Left cardiac atrium (tissue), 4 donors: Measurements from ENCODE around the gene SLC9A2. TPM values are rescaled to one million over a fixed set of nuclear protein-coding genes. Genes with fewer than 3 reads are reported as not detected.

Source experiments
- ATAC-seq, 2 donors: fragments of 200-7000 bp; cut with Tn5 transposase; one replicate each; pipeline ENCODE4 v1.9.1; 2020; ENCODE audit warnings: mild to moderate bottlenecking in 2 of 2, moderate library complexity in 2 of 2
- DNase-seq: peaks from one replicate; pipeline ENCODE4 v3.0.0-alpha.2; 2020
- intact Hi-C, 2 donors: fragments of 100-400 bp; cut with DNase I; formaldehyde crosslinking; loops; one replicate each; pipeline versions ENCODE4 v1.14.1 to v1.15.1; 2022 to 2023
- long read RNA-seq: library from polyadenylated mRNA; unstranded; transcript quantifications from one replicate; pipeline ENCODE4 v2.0.0, GENCODE V29; 2021
- total RNA-seq, 2 donors: library from RNA; stranded (reverse); fragmentation: NEBNext Ultra II Directional; extraction: Animal tissue kit (Norgen Biotek cat#: 25700); gene quantifications; one replicate each; pipeline ENCODE4 v1.2.1, GENCODE V29; 2021
- donor health status: DM: no; HTN: yes; CAD: no.
- donor health status: DM: no; HTN: yes; CAD: no; lungs with severe emphysema.
- donor health status: DM: yes; HTN: yes; CAD: no.
- donor health status: Dilated cardiomyopathy.

SLC9A2 gene
- total RNA-seq, result under 1 TPM in 1 of 2 donors, not detected in 1; 0.03 TPM
- long read RNA-seq, result 0 reads

GRCh38 chr2:102619414-102620319 lies at the start of gene SLC9A2:
Gene SLC9A2 (plus strand): TSS chr2:102619553. CDS start chr2:102619849, 296 bp downstream.
- DNase-seq (no peak), ATAC-seq (peak; percentile 68 to 79)
- intact Hi-C loops, result loop anchor here in 1 of 2 donors (10.0 kb wide), 1 partner anchor 145 kb away; the partner anchor contains the start of gene SLC9A4

- intact Hi-C loops, result no loop called here
- ATAC-seq (no peak), DNase-seq (no peak)
Observed at GRCh38 chr2:102575888-102576287, 43.5 kb upstream of the SLC9A2 start.

- no peak for ATAC-seq
- intact Hi-C loops, result no loop called here
- DNase-seq, result no peak
Observed at GRCh38 chr2:102578376-102578775, 41.0 kb upstream of the SLC9A2 start.

- DNase-seq, result no peak
- intact Hi-C loops, result no loop called here
- no peak for ATAC-seq
Observed at GRCh38 chr2:102581911-102582310, 37.4 kb upstream of the SLC9A2 start.

GRCh38 chr2:102582845-102583244 lies 36.5 kb upstream of the SLC9A2 start:
- ATAC-seq, result no peak
- intact Hi-C loops, result no loop called here
- no peak for DNase-seq

GRCh38 chr2:102585847-102586404 lies 33.4 kb upstream of the SLC9A2 start:
- no peak for ATAC-seq
- intact Hi-C loops, result no loop called here
- DNase-seq, result no peak

GRCh38 chr2:102588213-102588939 lies 31.0 kb upstream of the SLC9A2 start:
- intact Hi-C loops, result no loop called here
- ATAC-seq (no peak), DNase-seq (no peak)

GRCh38 chr2:102589444-102589843 lies 29.9 kb upstream of the SLC9A2 start:
- DNase-seq (no peak), ATAC-seq (no peak)
- intact Hi-C loops, result no loop called here

GRCh38 chr2:102591491-102592045 lies 27.8 kb upstream of the SLC9A2 start:
- intact Hi-C loops, result no loop called here
- DNase-seq (no peak), ATAC-seq (no peak)

- ATAC-seq, result no peak
Observed at GRCh38 chr2:102592601-102593000, 26.8 kb upstream of the SLC9A2 start.

GRCh38 chr2:102593516-102593915 lies 25.8 kb upstream of the SLC9A2 start:
- ATAC-seq (no peak), DNase-seq (no peak)
- intact Hi-C loops, result no loop called here

More at GRCh38 chr2:102592601-102593000, 26.8 kb upstream of the SLC9A2 start:
- intact Hi-C loops, result no loop called here
- DNase-seq, result no peak

GRCh38 chr2:102594445-102595016 lies 24.8 kb upstream of the SLC9A2 start:
- no peak for ATAC-seq
- intact Hi-C loops, result no loop called here
- DNase-seq, result no peak

- intact Hi-C loops, result no loop called here
- DNase-seq (no peak), ATAC-seq (no peak)
Observed at GRCh38 chr2:102597788-102598187, 21.6 kb upstream of the SLC9A2 start.

GRCh38 chr2:102599486-102599885 lies 19.9 kb upstream of the SLC9A2 start:
- DNase-seq, result no peak

GRCh38 chr2:102601730-102602129 lies 17.6 kb upstream of the SLC9A2 start:
- intact Hi-C loops, result no loop called here
- no peak for ATAC-seq
- no peak for DNase-seq

More at GRCh38 chr2:102599486-102599885, 19.9 kb upstream of the SLC9A2 start:
- no peak for ATAC-seq
- intact Hi-C loops, result no loop called here

GRCh38 chr2:102603904-102604303 lies 15.4 kb upstream of the SLC9A2 start:
- no peak for ATAC-seq
- no peak for DNase-seq
- intact Hi-C loops, result no loop called here

GRCh38 chr2:102604769-102605168 lies 14.6 kb upstream of the SLC9A2 start:
- DNase-seq, result no peak
- ATAC-seq, result no peak

GRCh38 chr2:102606353-102606752 lies 13.0 kb upstream of the SLC9A2 start:
- DNase-seq (no peak), ATAC-seq (no peak)
- intact Hi-C loops, result no loop called here

More at GRCh38 chr2:102604769-102605168, 14.6 kb upstream of the SLC9A2 start:
- intact Hi-C loops, result no loop called here
